PFSK-1 (cell line): ENCODE data around the gene FOXO6.

Source experiments
- FOXP2 ChIP-seq: optimal IDR thresholded peaks from 2 replicates; pipeline ENCODE3; 2011; ENCODE audit warnings: borderline replicate concordance, control low read depth, inconsistent platforms; ENCODE audit not compliant: insufficient read depth; ENCODE audit errors: extremely low read length, extremely low read depth
- POLR2AphosphoS5 ChIP-seq: IDR thresholded peaks from 2 replicates; pipeline ENCODE4 v1.6.1; 2012; ENCODE audit warnings: low read depth, mild to moderate bottlenecking, control low read depth, low read length, moderate library complexity
- REST ChIP-seq, 2 experiments: IDR thresholded peaks; 2 replicates each; pipeline versions ENCODE4 v1.6.1 to v1.8.0; 2011 to 2012; ENCODE audit warnings: low read depth in 2 of 2, low read length in 2 of 2, control low read depth in 1 of 2, inconsistent platforms in 1 of 2, mild to moderate bottlenecking in 1 of 2, moderate library complexity in 1 of 2; ENCODE audit not compliant: insufficient read depth in 1 of 2
- SIN3A ChIP-seq: IDR thresholded peaks from 2 replicates; pipeline ENCODE4 v1.6.1; 2012; ENCODE audit warnings: mild to moderate bottlenecking, low read length, moderate library complexity, borderline replicate concordance; ENCODE audit not compliant: insufficient read depth
- TAF1 ChIP-seq: IDR thresholded peaks from 2 replicates; pipeline ENCODE4 v1.6.1; 2012; ENCODE audit warnings: low read length, control low read depth, borderline replicate concordance; ENCODE audit not compliant: insufficient read depth

The FOXO6 gene

GRCh38 chr1:41325801-41326200 lies 35.4 kb upstream of the FOXO6 start:
- TF ChIP-seq FOXP2 = no peak
- no peak for TF ChIP-seq SIN3A
- no peak for TF ChIP-seq TAF1
- no peak for TF ChIP-seq REST (IDR thresholded peaks at IDR 0.05; ENCODE audit: insufficient read depth in 1 of 2, low read depth in 2 of 2, low read length in 2 of 2)
- no peak for TF ChIP-seq POLR2AphosphoS5

GRCh38 chr1:41327383-41327999 lies 33.7 kb upstream of the FOXO6 start:
- TF ChIP-seq POLR2AphosphoS5 (no peak), REST (IDR thresholded peaks at IDR 0.05; ENCODE audit: insufficient read depth in 1 of 2, low read depth in 2 of 2, low read length in 2 of 2) (no peak), FOXP2 (no peak), TAF1 (no peak), SIN3A (no peak)

GRCh38 chr1:41328001-41328615 lies 33.1 kb upstream of the FOXO6 start:
- TF ChIP-seq FOXP2 (no peak), SIN3A (no peak), POLR2AphosphoS5 (no peak), REST (IDR thresholded peaks at IDR 0.05; ENCODE audit: insufficient read depth in 1 of 2, low read depth in 2 of 2, low read length in 2 of 2) (no peak), TAF1 (no peak)

GRCh38 chr1:41328780-41329640 lies 32.2 kb upstream of the FOXO6 start:
- TF ChIP-seq POLR2AphosphoS5 (no peak), SIN3A (no peak), TAF1 (no peak), REST (IDR thresholded peaks at IDR 0.05; ENCODE audit: insufficient read depth in 1 of 2, low read depth in 2 of 2, low read length in 2 of 2) (no peak), FOXP2 (no peak)
